Measurements from ENCODE around the gene SH2D4B. TPM values are rescaled to one million over a fixed set of nuclear protein-coding genes. Genes with fewer than 3 reads are reported as not detected.

Gene SH2D4B
- total and polyA plus RNA-seq, 2 of the 13 experiments (the other 11 are each of a cell fraction or from before 2014, with no cell fraction given), result not detected

DNA sequence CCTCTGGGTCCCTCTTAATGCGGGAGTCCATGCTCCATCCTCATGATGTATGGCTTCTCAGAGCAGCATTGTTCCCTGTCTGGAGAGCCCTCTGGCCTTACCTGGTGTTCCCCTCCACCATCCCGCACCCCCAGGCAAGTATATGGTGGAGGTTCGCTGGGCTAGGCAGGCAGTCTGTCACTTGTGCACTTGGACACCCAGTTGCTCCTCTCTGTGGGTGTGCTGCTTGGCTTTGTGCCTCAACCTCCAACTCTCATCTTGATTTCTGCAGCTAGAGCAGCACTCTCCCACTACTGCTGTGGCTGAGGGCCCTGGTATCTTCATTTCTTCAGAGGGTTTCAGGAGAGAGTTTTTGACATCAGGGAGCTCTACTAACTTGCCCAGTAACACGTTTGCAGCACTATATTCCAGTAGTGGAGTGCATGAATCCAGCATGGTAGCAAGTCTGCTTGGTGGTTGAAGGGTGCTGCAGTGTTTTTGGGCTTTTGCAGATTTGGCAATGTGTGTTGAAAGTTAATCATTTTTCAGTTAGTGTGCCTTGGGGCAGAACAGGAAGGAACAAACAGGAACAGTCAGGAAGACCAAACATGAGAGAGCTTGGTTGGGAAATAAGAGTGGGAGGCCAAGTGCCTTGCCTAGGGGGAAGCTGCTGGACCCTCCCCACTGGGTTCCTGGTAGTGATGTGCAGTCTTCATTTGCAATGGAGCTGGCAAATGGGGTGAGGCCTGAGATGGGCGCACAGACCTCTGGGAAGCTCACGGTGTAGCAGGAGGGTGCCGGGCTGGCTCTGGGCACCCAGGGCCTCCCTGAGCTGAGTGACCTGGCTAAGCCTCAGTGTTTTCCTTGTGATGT lies 46.2 kb upstream of the SH2D4B start (continued):
- TF ChIP-seq TOPORS (CRISPR knock-in tag; IDR thresholded peaks at IDR 0.05) (0 out of 2 replicates have a peak, but pooled peaks have one; percentile 35), NFATC3 (CRISPR knock-in tag; IDR thresholded peaks at IDR 0.05) (no peak), NCOR1 (IDR thresholded peaks at IDR 0.05; ENCODE audit: borderline replicate concordance, low read length) (no peak), TEAD2 (CRISPR knock-in tag; IDR thresholded peaks at IDR 0.05) (no peak), FOXO1 (CRISPR knock-in tag; IDR thresholded peaks at IDR 0.05) (peak; percentile 69; the same call in 1 of the 2 replicates), TBX3 (IDR thresholded peaks at IDR 0.05; ENCODE audit: borderline replicate concordance) (no peak), ZNF343 (CRISPR knock-in tag; IDR thresholded peaks at IDR 0.05) (0 out of 2 replicates have a peak, but pooled peaks have one; percentile 52), MXI1 (IDR thresholded peaks at IDR 0.05; ENCODE audit: borderline replicate concordance, low read depth, low read length) (no peak), ZNF709 (CRISPR knock-in tag; IDR thresholded peaks at IDR 0.05) (0 out of 2 replicates have a peak, but pooled peaks have one; percentile 46), TRIM24 (CRISPR knock-in tag; IDR thresholded peaks at IDR 0.05) (peak; percentile 62; the same call in 1 of the 2 replicates)
- TF ChIP-seq, protein P1, sequence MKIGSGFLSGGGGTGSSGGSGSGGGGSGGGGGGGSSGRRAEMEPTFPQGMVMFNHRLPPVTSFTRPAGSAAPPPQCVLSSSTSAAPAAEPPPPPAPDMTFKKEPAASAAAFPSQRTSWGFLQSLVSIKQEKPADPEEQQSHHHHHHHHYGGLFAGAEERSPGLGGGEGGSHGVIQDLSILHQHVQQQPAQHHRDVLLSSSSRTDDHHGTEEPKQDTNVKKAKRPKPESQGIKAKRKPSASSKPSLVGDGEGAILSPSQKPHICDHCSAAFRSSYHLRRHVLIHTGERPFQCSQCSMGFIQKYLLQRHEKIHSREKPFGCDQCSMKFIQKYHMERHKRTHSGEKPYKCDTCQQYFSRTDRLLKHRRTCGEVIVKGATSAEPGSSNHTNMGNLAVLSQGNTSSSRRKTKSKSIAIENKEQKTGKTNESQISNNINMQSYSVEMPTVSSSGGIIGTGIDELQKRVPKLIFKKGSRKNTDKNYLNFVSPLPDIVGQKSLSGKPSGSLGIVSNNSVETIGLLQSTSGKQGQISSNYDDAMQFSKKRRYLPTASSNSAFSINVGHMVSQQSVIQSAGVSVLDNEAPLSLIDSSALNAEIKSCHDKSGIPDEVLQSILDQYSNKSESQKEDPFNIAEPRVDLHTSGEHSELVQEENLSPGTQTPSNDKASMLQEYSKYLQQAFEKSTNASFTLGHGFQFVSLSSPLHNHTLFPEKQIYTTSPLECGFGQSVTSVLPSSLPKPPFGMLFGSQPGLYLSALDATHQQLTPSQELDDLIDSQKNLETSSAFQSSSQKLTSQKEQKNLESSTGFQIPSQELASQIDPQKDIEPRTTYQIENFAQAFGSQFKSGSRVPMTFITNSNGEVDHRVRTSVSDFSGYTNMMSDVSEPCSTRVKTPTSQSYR (CRISPR knock-in tag; IDR thresholded peaks at IDR 0.05; ENCODE audit: borderline replicate concordance), result peak; percentile 15; the same call in 1 of the 2 replicates
- TF ChIP-seq, protein P2, sequence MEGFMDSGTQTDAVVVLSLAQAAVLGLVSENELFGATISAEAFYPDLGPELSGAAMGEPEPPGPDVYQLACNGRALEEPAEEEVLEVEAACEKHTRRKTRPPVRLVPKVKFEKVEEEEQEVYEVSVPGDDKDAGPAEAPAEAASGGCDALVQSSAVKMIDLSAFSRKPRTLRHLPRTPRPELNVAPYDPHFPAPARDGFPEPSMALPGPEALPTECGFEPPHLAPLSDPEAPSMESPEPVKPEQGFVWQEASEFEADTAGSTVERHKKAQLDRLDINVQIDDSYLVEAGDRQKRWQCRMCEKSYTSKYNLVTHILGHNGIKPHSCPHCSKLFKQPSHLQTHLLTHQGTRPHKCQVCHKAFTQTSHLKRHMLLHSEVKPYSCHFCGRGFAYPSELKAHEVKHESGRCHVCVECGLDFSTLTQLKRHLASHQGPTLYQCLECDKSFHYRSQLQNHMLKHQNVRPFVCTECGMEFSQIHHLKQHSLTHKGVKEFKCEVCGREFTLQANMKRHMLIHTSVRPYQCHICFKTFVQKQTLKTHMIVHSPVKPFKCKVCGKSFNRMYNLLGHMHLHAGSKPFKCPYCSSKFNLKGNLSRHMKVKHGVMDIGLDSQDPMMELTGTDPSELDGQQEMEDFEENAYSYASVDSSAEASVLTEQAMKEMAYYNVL (CRISPR knock-in tag; IDR thresholded peaks at IDR 0.05; ENCODE audit: borderline replicate concordance), result 0 out of 2 replicates have a peak, but pooled peaks have one; percentile 38
- TF ChIP-seq, protein P3, sequence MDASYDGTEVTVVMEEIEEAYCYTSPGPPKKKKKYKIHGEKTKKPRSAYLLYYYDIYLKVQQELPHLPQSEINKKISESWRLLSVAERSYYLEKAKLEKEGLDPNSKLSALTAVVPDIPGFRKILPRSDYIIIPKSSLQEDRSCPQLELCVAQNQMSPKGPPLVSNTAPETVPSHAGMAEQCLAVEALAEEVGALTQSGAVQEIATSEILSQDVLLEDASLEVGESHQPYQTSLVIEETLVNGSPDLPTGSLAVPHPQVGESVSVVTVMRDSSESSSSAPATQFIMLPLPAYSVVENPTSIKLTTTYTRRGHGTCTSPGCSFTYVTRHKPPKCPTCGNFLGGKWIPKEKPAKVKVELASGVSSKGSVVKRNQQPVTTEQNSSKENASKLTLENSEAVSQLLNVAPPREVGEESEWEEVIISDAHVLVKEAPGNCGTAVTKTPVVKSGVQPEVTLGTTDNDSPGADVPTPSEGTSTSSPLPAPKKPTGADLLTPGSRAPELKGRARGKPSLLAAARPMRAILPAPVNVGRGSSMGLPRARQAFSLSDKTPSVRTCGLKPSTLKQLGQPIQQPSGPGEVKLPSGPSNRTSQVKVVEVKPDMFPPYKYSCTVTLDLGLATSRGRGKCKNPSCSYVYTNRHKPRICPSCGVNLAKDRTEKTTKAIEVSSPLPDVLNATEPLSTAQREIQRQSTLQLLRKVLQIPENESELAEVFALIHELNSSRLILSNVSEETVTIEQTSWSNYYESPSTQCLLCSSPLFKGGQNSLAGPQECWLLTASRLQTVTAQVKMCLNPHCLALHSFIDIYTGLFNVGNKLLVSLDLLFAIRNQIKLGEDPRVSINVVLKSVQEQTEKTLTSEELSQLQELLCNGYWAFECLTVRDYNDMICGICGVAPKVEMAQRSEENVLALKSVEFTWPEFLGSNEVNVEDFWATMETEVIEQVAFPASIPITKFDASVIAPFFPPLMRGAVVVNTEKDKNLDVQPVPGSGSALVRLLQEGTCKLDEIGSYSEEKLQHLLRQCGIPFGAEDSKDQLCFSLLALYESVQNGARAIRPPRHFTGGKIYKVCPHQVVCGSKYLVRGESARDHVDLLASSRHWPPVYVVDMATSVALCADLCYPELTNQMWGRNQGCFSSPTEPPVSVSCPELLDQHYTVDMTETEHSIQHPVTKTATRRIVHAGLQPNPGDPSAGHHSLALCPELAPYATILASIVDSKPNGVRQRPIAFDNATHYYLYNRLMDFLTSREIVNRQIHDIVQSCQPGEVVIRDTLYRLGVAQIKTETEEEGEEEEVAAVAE (CRISPR knock-in tag; IDR thresholded peaks at IDR 0.05; ENCODE audit: borderline replicate concordance), result peak; percentile 60; the same call in 1 of the 2 replicates
- TF ChIP-seq, protein P4, sequence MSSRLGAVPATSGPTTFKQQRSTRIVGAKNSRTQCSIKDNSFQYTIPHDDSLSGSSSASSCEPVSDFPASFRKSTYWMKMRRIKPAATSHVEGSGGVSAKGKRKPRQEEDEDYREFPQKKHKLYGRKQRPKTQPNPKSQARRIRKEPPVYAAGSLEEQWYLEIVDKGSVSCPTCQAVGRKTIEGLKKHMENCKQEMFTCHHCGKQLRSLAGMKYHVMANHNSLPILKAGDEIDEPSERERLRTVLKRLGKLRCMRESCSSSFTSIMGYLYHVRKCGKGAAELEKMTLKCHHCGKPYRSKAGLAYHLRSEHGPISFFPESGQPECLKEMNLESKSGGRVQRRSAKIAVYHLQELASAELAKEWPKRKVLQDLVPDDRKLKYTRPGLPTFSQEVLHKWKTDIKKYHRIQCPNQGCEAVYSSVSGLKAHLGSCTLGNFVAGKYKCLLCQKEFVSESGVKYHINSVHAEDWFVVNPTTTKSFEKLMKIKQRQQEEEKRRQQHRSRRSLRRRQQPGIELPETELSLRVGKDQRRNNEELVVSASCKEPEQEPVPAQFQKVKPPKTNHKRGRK (CRISPR knock-in tag; IDR thresholded peaks at IDR 0.05), result no peak
- TF ChIP-seq, protein P5, sequence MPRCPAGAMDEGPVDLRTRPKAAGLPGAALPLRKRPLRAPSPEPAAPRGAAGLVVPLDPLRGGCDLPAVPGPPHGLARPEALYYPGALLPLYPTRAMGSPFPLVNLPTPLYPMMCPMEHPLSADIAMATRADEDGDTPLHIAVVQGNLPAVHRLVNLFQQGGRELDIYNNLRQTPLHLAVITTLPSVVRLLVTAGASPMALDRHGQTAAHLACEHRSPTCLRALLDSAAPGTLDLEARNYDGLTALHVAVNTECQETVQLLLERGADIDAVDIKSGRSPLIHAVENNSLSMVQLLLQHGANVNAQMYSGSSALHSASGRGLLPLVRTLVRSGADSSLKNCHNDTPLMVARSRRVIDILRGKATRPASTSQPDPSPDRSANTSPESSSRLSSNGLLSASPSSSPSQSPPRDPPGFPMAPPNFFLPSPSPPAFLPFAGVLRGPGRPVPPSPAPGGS (CRISPR knock-in tag; IDR thresholded peaks at IDR 0.05), result no peak

All from HepG2 (cell line).